Cardiac muscle cell (in vitro differentiated cells and primary cell): Measurements from ENCODE around the gene SRL. TPM values are rescaled to one million over a fixed set of nuclear protein-coding genes. Genes with fewer than 3 reads are reported as not detected.

Source experiments
- DNase-seq, 2 donors: peaks; one replicate each; pipeline versions ENCODE4 v3.0.0 to v3.0.0-alpha.2; 2010 to 2017; ENCODE audit warnings: low read depth in 1 of 2, low spot score in 1 of 2
- H3K27ac ChIP-seq: fragments of 200-600 bp; sonication (generic); 2 replicates; pipeline ENCODE4 v1.5.1; 2016
- H3K27me3 ChIP-seq: fragments of 200-600 bp; sonication (generic); 2 replicates; pipeline ENCODE4 v1.6.0; 2016; ENCODE audit warnings: control low read depth
- H3K36me3 ChIP-seq: fragments of 200-600 bp; sonication (generic); 2 replicates; pipeline ENCODE4 v1.5.1; 2016; ENCODE audit warnings: control low read depth
- H3K4me1 ChIP-seq: fragments of 200-600 bp; sonication (generic); 2 replicates; pipeline ENCODE4 v1.8.1; 2017; ENCODE audit warnings: low read depth, mild to moderate bottlenecking, mixed run types
- H3K4me3 ChIP-seq: fragments of 200-600 bp; sonication (generic); 2 replicates; pipeline ENCODE4 v1.5.1; 2016; ENCODE audit warnings: mild to moderate bottlenecking
- H3K9me3 ChIP-seq: fragments of 200-600 bp; sonication (generic); 2 replicates; pipeline ENCODE4 v1.5.1; 2017; ENCODE audit warnings: low read depth, mild to moderate bottlenecking, control low read depth
- polyA plus RNA-seq: library from polyadenylated mRNA; unstranded; fragments of >200 nt; fragmentation: Nextera tagmentation; extraction: Ambion mirVana; gene quantifications from 2 replicates; pipeline ENCODE4 v1.2.1, GENCODE V29; 2016
- total RNA-seq: library from RNA; depleted of rRNA; stranded (reverse); fragments of >200 nt; gene quantifications from 2 replicates; pipeline ENCODE4 v1.2.3, GENCODE V29; 2016
- TF ChIP-seq, protein P1 (sequence below): IDR thresholded peaks from 2 replicates; pipeline ENCODE4 v1.5.1; 2012; ENCODE audit warnings: low read depth, mild to moderate bottlenecking, low read length

The SRL gene
- total and polyA plus RNA-seq, 2 experiments from 2014 or later: 45.9 to 51.1 TPM

DNA sequence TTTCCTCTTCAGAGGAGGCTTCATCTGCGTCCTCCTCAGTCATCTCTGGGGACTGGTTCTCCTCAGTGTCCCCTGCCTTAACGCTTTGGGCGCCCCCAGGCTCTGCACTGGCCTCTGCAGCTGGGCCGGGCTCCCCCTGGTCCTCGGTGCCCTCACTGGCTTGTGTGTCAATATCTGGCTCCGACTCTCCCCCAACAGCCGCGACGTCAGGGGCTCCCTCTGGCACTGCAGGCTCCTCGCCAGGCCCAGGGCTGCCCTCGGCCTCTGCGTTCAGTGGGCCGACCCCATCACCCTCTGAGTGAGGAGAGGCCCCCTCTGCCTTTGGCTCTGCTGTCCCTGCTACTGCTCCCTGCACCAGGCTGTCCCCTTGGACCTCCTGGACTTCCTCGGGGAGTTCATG, 34.7 kb downstream of the SRL start:
- H3K27me3 ChIP-seq: no peaks in the 10 kb centered on the region
- H3K27ac ChIP-seq: no peak overlapping the region
- TF ChIP-seq, protein P1, sequence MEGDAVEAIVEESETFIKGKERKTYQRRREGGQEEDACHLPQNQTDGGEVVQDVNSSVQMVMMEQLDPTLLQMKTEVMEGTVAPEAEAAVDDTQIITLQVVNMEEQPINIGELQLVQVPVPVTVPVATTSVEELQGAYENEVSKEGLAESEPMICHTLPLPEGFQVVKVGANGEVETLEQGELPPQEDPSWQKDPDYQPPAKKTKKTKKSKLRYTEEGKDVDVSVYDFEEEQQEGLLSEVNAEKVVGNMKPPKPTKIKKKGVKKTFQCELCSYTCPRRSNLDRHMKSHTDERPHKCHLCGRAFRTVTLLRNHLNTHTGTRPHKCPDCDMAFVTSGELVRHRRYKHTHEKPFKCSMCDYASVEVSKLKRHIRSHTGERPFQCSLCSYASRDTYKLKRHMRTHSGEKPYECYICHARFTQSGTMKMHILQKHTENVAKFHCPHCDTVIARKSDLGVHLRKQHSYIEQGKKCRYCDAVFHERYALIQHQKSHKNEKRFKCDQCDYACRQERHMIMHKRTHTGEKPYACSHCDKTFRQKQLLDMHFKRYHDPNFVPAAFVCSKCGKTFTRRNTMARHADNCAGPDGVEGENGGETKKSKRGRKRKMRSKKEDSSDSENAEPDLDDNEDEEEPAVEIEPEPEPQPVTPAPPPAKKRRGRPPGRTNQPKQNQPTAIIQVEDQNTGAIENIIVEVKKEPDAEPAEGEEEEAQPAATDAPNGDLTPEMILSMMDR: no peak
- no peak for DNase-seq
- peaks cover 23% of the 10 kb centered on the region for H3K4me1 ChIP-seq
- H3K9me3 ChIP-seq: no peaks in the 10 kb centered on the region
- H3K4me3 ChIP-seq: no peak overlapping the region
- peaks cover 9% of the 10 kb centered on the region for H3K36me3 ChIP-seq

DNA sequence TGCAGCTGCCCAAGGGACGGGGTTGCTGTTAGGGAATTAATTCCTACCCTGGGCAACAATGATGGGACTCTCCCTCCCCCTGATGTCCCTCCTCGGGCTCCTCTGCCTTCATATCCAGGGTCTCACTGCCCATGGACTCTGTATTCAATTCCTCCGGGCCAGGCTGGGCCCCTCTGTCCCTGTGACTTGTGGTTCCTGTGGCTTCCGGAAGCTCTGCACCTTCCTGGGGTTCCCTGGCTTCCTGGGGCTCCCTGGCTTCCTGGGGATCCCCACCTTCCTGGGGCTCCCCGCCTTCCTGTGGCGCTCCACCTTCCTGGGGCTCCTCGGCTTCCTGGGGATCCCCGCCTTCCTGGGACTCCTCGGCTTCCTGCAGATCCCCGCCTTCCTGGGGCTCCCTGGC, 35.2 kb downstream of the SRL start:
- Histone ChIP-seq H3K4me1 (peaks cover 19% of the 10 kb centered on the region), H3K4me3 (no peak overlapping the region), H3K27ac (no peak overlapping the region), H3K9me3 (no peaks in the 10 kb centered on the region), H3K27me3 (no peaks in the 10 kb centered on the region), H3K36me3 (peaks cover 9% of the 10 kb centered on the region)
- no peak for DNase-seq
- TF ChIP-seq, protein P1: no peak

DNA sequence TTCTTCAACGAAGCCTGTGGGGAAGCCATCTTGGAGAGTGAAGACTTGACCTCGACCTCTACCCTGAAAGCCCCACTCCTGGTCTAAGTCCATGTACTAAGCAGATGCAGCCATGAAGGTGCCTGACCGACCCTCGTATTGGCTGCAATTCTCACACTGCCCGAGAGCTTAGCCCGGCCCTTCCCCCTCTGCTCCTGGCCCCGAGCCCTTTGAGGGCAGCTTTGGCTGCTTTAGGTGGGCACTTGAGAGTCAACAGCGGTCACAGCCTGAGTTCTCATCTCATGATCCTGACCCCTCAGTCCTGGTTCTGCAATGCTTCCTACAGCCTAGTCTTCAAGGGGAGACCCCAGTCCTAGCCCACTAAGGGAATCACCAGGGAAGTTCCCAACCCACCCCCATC, 35.9 kb downstream of the SRL start:
- Histone ChIP-seq H3K4me1 (peaks cover 19% of the 10 kb centered on the region), H3K27me3 (no peaks in the 10 kb centered on the region), H3K9me3 (no peaks in the 10 kb centered on the region), H3K4me3 (no peak overlapping the region), H3K36me3 (peaks cover 7% of the 10 kb centered on the region), H3K27ac (no peak overlapping the region)
- TF ChIP-seq, protein P1: no peak
- DNase-seq: no peak

DNA sequence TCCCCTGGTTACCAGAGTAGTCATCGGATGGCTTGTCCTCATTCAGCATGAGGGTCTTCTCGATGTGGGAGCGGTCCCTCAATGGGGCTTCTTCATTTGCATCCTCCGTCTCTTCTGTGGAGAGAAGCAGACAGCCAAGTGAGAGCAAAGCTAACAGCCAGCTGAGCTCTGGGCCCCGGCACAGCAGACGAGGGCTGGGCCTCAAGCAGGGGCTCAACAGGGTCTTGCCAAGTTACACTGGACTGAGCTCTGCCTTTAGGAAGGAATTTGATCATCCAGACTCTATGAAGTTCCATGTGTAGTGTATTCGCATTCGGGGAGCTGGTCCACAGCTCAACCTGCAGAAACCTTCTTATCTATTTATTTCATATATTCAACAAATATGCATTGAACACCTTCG, 37.4 kb downstream of the SRL start:
- no peaks in the 10 kb centered on the region for H3K27me3 ChIP-seq

DNA sequence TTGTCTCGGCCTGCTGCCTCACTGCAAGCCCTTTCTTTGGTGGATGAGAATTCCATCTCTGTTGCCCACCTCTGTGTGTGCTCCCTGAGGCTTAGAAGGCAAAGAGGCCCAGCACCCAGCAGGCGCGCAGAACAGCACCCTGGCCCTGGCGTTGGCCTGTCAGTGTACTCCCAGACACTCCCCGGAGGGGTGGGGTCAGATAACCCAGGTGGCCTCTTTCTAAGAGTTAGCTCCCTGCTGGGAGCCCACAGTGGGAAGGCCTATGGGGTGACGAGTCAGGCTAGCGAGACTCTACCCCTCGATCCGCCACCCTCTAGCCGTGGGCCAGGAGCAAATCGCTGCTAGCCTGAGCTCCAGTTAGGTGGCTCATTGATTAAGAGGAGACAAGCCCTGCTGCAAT, 38.1 kb downstream of the SRL start:
- TF ChIP-seq, protein P1: no peak

More for the DNA sequence above, 37.4 kb downstream of the SRL start:
- DNase-seq: no peak
- H3K4me3 ChIP-seq: no peak overlapping the region
- H3K36me3 ChIP-seq: peaks cover 3% of the 10 kb centered on the region
- peaks cover 19% of the 10 kb centered on the region for H3K4me1 ChIP-seq
- TF ChIP-seq, protein P1: no peak
- H3K9me3 ChIP-seq: no peaks in the 10 kb centered on the region
- H3K27ac ChIP-seq: no peak overlapping the region

More for the DNA sequence above, 38.1 kb downstream of the SRL start:
- Histone ChIP-seq H3K4me1 (peaks cover 17% of the 10 kb centered on the region), H3K4me3 (no peak overlapping the region), H3K27me3 (no peaks in the 10 kb centered on the region), H3K9me3 (no peaks in the 10 kb centered on the region), H3K27ac (no peak overlapping the region), H3K36me3 (peaks cover 3% of the 10 kb centered on the region)
- no peak for DNase-seq
